ENCODE measurements around the gene SYT1.
"Not testable (repeated sequence)": the region's sequence is repeated elsewhere in the genome, so short reads cannot be mapped to it uniquely, and the experiment has no call there.

SYT1 gene

GRCh38 chr12:79191391-79191790 lies 326.8 kb downstream of the SYT1 start:
- TF ChIP-seq CTCF (IDR thresholded peaks at IDR 0.05; ENCODE audit: low read depth, low read length): no peak
- H3K4me3 ChIP-seq (ENCODE audit: low read depth, low read length): no peak overlapping the region

- TF ChIP-seq CTCF (IDR thresholded peaks at IDR 0.05; ENCODE audit: low read depth, low read length): no peak
- no peak overlapping the region for H3K4me3 ChIP-seq (ENCODE audit: low read depth, low read length)
Observed at GRCh38 chr12:79194595-79194994, 330.0 kb downstream of the SYT1 start.

DNA sequence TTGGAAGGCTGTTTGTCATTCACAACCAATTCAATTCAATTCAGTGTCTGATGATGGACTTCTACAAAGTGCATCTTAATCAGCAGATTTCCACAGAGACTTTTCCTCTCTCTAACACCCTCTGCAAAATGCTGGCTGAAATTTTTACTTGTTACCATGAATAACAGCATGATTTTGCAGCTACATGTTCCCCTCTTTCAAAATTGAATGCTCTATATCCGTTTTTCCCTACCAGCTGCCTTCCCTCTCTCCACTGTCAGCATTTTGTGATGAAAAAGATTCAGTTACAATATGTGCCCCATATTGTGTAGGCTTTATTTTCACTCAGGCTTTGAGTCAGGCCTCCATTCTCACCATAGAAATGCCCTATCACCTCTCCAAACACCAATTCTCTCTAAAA lies 334.6 kb downstream of the SYT1 start:
- no peak for TF ChIP-seq CTCF (IDR thresholded peaks at IDR 0.05; ENCODE audit: low read depth, low read length)
- H3K4me3 ChIP-seq (ENCODE audit: low read depth, low read length): no peak overlapping the region

- H3K4me3 ChIP-seq (ENCODE audit: low read depth, low read length): no peak overlapping the region
- TF ChIP-seq CTCF (IDR thresholded peaks at IDR 0.05; ENCODE audit: low read depth, low read length): no peak
Observed at GRCh38 chr12:79200176-79200575, 335.6 kb downstream of the SYT1 start.

DNA sequence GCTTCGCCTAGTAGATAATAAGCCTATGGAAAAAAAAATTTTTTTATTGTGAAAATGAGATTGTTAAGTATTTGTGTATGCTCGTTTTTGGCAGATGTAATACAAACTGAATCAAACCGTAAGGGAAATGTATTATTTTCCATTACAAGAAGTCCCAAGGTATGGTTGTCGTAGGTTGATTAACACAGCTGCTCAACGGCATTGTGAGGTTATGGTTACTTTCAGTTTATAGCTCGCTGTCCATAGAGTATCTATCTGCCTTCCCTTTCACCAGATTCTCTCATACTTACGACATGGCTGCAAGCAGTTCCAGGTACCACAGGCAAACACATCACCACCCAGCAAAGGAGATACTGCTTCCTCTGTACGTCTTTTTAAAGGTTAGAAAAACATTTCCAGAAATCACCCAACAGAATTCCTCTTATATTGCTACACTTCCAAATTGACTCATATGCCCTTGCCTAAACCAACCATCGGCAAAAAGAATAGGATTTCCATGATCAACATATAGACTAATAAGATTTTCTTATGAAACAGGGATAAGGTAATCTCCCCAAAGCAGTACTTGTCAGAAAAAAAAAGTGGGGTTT lies 338.6 kb downstream of the SYT1 start:
- H3K4me3 ChIP-seq (ENCODE audit: low read depth, low read length): no peak overlapping the region
- TF ChIP-seq CTCF (IDR thresholded peaks at IDR 0.05; ENCODE audit: low read depth, low read length): no peak

GRCh38 chr12:79206871-79207270 lies 342.3 kb downstream of the SYT1 start:
- H3K4me3 ChIP-seq (ENCODE audit: low read depth, low read length): no peak overlapping the region
- TF ChIP-seq CTCF (IDR thresholded peaks at IDR 0.05; ENCODE audit: low read depth, low read length): no peak

DNA sequence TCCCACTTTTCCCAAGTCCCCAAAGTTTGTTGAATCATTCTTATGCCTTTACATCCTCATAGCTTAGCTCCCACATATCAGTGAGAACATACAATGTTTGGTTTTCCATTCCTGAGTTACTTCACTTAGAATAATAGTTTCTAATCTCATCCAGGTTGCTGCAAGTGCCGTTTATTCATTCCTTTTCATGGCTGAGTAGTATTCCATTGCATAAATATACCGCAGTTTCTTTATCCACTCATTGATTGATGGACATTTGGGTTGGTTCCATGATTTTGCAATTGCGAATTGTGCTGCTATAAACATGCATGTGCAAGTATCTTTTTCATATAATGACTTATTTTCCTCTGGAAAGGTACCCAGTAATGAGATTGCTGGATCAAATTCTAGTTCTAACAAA lies 345.8 kb downstream of the SYT1 start:
- not testable (repeated sequence) for H3K4me3 ChIP-seq (ENCODE audit: low read depth, low read length)

GRCh38 chr12:79217306-79217705 lies 352.7 kb downstream of the SYT1 start:
- no peak overlapping the region for H3K4me3 ChIP-seq (ENCODE audit: low read depth, low read length)

More at GRCh38 chr12:79217306-79217705, 352.7 kb downstream of the SYT1 start:
- no peak for TF ChIP-seq CTCF (IDR thresholded peaks at IDR 0.05; ENCODE audit: low read depth, low read length)

Measured in WI38 (cell line).